IMR-90 (cell line): ENCODE results near the gene KRTAP5-10.
"Not testable (repeated sequence)": the region's sequence is repeated elsewhere in the genome, so short reads cannot be mapped to it uniquely, and the experiment has no call there.

ENCODE experiments used
- BHLHE40 ChIP-seq: fragments of 150-350 bp; IDR thresholded peaks from 2 replicates; pipeline ENCODE4 v1.6.1; 2016; ENCODE audit warnings: mild to moderate bottlenecking, low read depth, low read length
- CHD1 ChIP-seq: IDR thresholded peaks from 2 replicates; pipeline ENCODE4 v1.6.1; 2012; ENCODE audit warnings: low read depth, low read length, improper control_type of control experiment
- CTCF ChIP-seq: conservative IDR thresholded peaks from 2 replicates; pipeline ENCODE4 v1.5.1; 2012; ENCODE audit warnings: mild to moderate bottlenecking, low read depth, low read length, improper control_type of control experiment
- MAZ ChIP-seq: IDR thresholded peaks from 2 replicates; pipeline ENCODE4 v1.6.1; 2012; ENCODE audit warnings: low read depth, mild to moderate bottlenecking, low read length, improper control_type of control experiment, moderate library complexity, borderline replicate concordance
- MXI1 ChIP-seq: IDR thresholded peaks from 2 replicates; pipeline ENCODE4 v1.6.1; 2012; ENCODE audit warnings: low read depth, mild to moderate bottlenecking, low read length, moderate library complexity, borderline replicate concordance
- NFE2L2 ChIP-seq: fragments of 150-350 bp; IDR thresholded peaks from 2 replicates; pipeline ENCODE4 v1.6.1; 2016; ENCODE audit warnings: low read depth, mild to moderate bottlenecking, low read length
- POLR2A ChIP-seq: IDR thresholded peaks from 2 replicates; pipeline ENCODE4 v1.6.1; 2012; ENCODE audit warnings: mild to moderate bottlenecking, low read depth, low read length
- RFX5 ChIP-seq: IDR thresholded peaks from 2 replicates; pipeline ENCODE4 v1.8.0; 2012; ENCODE audit warnings: low read depth, mild to moderate bottlenecking, low read length, moderate library complexity
- SMC3 ChIP-seq: fragments of 150-350 bp; IDR thresholded peaks from 2 replicates; pipeline ENCODE4 v1.6.1; 2016; ENCODE audit warnings: low read depth, mild to moderate bottlenecking, antibody characterized with exemption, low read length, moderate library complexity
- TF ChIP-seq, protein P1 (sequence below): fragments of 150-350 bp; IDR thresholded peaks from 2 replicates; pipeline ENCODE4 v1.6.1; 2016; ENCODE audit warnings: low read depth, mild to moderate bottlenecking, low read length, moderate library complexity, borderline replicate concordance

DNA sequence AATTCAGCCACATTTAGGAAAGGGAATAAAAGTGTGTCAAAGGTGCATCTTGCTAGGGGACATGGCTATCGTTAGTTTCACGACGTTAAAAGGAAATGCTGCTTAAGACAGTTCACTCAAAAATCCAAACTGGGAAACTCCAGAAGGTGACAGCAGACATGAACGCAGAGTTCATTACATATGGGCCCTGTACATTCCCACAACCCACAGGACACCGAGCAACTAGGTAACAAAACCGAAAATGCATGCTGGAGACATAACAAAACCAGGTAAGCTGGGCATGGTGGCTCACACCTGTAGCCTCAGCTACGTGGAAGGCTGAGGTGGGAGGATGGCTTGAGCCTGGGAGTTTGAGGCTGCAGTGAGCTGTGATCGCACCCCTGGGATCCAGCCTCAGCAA is 2.3 kb downstream of the KRTAP5-10 start:
- TF ChIP-seq POLR2A, NFE2L2, CTCF, SMC3, RFX5, BHLHE40, MXI1, MAZ, CHD1: not testable (repeated sequence)
- TF ChIP-seq, protein P1, sequence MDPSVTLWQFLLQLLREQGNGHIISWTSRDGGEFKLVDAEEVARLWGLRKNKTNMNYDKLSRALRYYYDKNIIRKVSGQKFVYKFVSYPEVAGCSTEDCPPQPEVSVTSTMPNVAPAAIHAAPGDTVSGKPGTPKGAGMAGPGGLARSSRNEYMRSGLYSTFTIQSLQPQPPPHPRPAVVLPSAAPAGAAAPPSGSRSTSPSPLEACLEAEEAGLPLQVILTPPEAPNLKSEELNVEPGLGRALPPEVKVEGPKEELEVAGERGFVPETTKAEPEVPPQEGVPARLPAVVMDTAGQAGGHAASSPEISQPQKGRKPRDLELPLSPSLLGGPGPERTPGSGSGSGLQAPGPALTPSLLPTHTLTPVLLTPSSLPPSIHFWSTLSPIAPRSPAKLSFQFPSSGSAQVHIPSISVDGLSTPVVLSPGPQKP: not testable (repeated sequence)
